Stimulated activated CD8-positive, alpha-beta memory T cell treated with anti-CD3 and anti-CD28 coated beads, Interleukin-4, amount 100 ng/mL, for 4 hours (primary cell): ENCODE results near the gene PLEKHG7.
"Not testable (repeated sequence)": the region's sequence is repeated elsewhere in the genome, so short reads cannot be mapped to it uniquely, and the experiment has no call there.

ENCODE experiments used
- DNase-seq, 2 donors: peaks; one replicate each; pipeline ENCODE4 v3.0.0-alpha.2; 2020; ENCODE audit warnings: low read depth in 2 of 2, low spot score in 1 of 2

Gene PLEKHG7

GRCh38 chr12:92702754-92703679 is at the start of gene PLEKHG7:
TSS of gene PLEKHG7 (plus strand) at chr12:92702989. CDS start at chr12:92706632, 3,643 bp downstream.
- no peak for DNase-seq

GRCh38 chr12:92654256-92654655 is 48.5 kb upstream of the PLEKHG7 start:
- DNase-seq = not testable (repeated sequence)

- DNase-seq = no peak
Observed at GRCh38 chr12:92654929-92655328, 47.9 kb upstream of the PLEKHG7 start.

GRCh38 chr12:92656911-92657310 is 45.9 kb upstream of the PLEKHG7 start:
- no peak for DNase-seq

GRCh38 chr12:92657770-92658169 is 45.0 kb upstream of the PLEKHG7 start:
- no peak for DNase-seq

- DNase-seq = no peak
Observed at GRCh38 chr12:92658611-92659010, 44.2 kb upstream of the PLEKHG7 start.

- no peak for DNase-seq
Observed at GRCh38 chr12:92661269-92661668, 41.5 kb upstream of the PLEKHG7 start.

GRCh38 chr12:92665496-92665895 is 37.3 kb upstream of the PLEKHG7 start:
- no peak for DNase-seq

GRCh38 chr12:92668739-92669138 is 34.0 kb upstream of the PLEKHG7 start:
- DNase-seq = no peak

- not testable (repeated sequence) for DNase-seq
Observed at GRCh38 chr12:92671524-92671923, 31.3 kb upstream of the PLEKHG7 start.

GRCh38 chr12:92673756-92674155 is 29.0 kb upstream of the PLEKHG7 start:
- DNase-seq = no peak

GRCh38 chr12:92674500-92674899 is 28.3 kb upstream of the PLEKHG7 start:
- no peak for DNase-seq

- DNase-seq = no peak
Observed at GRCh38 chr12:92675092-92675865, 27.5 kb upstream of the PLEKHG7 start.

- no peak for DNase-seq
Observed at GRCh38 chr12:92676710-92677109, 26.1 kb upstream of the PLEKHG7 start.

- DNase-seq = no peak
Observed at GRCh38 chr12:92690601-92691000, 12.2 kb upstream of the PLEKHG7 start.

- no peak for DNase-seq
Observed at GRCh38 chr12:92695056-92695455, 7.7 kb upstream of the PLEKHG7 start.

GRCh38 chr12:92695577-92695976 is 7.2 kb upstream of the PLEKHG7 start:
- no peak for DNase-seq

- no peak for DNase-seq
Observed at GRCh38 chr12:92696216-92696615, 6.6 kb upstream of the PLEKHG7 start.

GRCh38 chr12:92698474-92698873 is 4.3 kb upstream of the PLEKHG7 start:
- DNase-seq = no peak

- no peak for DNase-seq
Observed at GRCh38 chr12:92701441-92701840, 1.3 kb upstream of the PLEKHG7 start.

GRCh38 chr12:92703786-92704185 is 997 bp downstream of the PLEKHG7 start:
- DNase-seq = no peak

- DNase-seq = no peak
Observed at GRCh38 chr12:92706594-92706993, 3.8 kb downstream of the PLEKHG7 start.
